HG03135 (cell line): ENCODE measurements around the gene GADL1.

ENCODE experiments used
- ATAC-seq: cut with Tn5 transposase; IDR thresholded peaks from one replicate; pipeline ENCODE4 v1.9.1; 2021; ENCODE audit warnings: mild to moderate bottlenecking, moderate library complexity; ENCODE audit not compliant: unreplicated experiment

The GADL1 gene

GRCh38 chr3:30764891-30765290, 129.6 kb downstream of the GADL1 start:
- ATAC-seq: no peak

DNA sequence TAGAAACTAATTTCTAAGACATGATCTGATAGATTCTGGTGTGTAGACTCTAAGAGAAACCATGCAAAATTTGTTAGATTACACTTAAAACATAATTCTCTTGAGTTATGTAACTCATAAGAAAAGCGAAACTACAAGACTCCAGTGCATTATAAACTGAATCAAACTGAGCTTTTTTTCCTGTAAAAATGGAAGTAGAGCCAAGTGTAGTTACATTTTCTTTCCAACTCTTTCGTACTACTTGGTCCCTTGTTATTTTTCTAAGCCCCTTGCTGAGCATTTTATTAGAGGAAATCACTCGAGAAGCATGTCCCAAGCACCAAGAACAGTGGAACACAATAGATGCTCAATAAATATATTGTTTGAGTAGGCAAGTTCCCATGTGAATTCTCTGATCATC, 130.2 kb downstream of the GADL1 start:
- ATAC-seq: no peak

DNA sequence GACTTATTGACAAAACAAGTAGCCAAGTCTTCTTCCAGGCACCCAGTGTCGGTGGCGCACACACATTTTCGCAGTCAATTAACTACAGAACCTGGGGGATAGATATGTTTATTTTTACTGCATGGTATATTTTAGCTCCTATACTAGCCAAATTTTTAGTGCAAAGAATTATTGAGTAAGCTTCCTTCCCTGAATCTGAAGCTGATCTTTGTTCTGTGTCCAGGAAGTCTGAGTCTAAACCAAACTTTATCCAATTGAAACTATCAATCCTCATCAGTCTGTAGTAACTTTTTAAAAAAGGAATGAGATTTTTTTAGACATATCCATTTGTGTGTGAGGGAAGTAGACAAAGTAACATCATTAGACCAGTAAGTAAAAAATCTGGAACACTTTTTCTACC, 133.1 kb downstream of the GADL1 start:
- ATAC-seq: no peak

DNA sequence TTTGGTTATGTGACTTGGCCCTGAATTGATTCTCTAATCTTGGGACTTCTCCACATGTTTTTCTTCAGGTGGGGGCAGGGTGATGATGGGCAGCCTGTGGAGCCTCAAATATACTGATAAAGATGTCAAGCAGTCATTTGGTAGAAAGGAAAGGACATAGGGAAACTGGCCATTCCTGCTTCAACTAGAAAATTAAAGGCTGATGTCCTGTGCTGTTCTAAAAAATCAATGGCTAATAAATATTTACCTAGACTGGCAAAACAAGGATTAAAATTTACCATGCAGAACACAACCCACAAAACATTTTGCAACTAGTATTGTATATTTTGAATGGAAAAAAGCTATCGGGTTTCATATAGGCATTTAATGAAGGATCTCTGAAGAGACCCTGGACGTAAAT, 133.7 kb downstream of the GADL1 start:
- no peak for ATAC-seq

GRCh38 chr3:30760040-30760695, 134.3 kb downstream of the GADL1 start:
- ATAC-seq: no peak

DNA sequence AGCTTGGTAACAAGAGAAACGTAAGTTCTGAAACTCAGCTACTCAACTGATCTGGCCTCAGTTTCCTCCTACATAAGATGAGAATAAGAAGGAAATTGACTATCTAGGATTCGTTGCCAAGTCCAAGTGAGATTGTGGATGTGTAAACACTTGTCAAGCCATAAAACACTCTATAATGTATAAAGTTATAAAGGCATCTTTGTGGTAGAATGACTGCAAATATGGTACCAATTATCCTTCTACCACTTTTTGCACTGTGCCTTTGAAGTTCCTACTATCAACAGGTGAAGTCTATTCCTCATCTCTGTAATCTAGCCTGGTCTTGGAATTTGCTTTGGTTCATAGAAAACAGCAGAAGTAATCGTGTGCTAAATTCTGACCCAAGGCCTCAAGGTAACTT, 138.2 kb downstream of the GADL1 start:
- no peak for ATAC-seq

DNA sequence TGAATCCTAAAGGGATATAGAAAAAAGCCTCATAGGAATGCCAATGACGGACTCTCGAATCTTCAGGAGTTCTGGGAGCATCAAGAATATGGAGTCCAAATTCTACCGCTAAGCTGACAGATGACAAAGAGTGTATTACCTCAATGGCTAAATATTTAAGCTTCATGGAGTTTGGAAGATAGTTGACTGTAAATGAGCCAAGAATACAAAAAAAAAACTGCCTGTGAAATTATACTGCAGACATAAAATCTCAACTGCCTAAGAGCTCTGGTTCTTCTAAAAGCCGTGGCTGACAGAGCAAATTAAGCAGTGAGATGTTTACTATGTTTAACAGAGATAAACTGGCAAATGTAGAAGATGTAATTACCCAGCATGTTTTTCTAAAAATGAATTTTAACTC, 140.0 kb downstream of the GADL1 start:
- no peak for ATAC-seq

DNA sequence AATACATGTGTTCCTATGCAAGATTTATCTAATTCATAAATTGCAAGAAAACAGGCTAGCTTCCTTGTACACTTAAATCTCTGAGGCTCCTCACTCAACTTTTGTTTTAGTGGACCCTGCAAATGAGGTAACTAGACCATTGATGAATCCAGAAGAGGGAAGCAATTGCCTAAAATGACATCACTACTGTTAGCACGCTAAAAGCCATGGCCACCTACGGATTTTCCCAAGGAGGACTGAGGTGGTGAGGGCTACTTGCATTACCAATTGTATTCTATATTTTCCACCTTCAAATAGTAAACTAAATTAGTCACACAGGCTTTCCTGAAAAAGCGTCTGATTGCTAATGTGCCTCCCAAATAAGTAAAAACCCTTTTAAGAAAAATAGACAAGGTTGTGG, 140.7 kb downstream of the GADL1 start:
- no peak for ATAC-seq

DNA sequence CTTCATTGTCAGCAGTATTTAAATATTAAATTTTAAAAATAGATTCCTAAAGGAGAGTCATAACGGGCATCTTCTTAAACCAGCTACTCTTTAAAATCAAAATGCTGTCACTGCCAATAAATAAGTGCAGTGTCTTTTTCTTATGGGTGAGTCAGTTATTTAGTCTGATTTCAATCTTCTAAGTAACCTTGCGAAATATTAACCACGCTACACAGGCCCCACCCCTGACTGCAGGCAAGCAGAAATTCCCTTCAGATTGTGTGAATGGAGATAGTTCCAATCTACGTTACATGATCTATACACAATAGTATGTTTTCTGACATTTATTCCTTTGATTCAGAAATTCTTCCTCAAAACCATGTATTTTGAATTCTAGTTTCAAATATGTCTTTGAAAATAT, 141.5 kb downstream of the GADL1 start:
- ATAC-seq: no peak

GRCh38 chr3:30752491-30752890, 142.0 kb downstream of the GADL1 start:
- no peak for ATAC-seq

- no peak for ATAC-seq
Measured at GRCh38 chr3:30751610-30752299, 142.7 kb downstream of the GADL1 start.

DNA sequence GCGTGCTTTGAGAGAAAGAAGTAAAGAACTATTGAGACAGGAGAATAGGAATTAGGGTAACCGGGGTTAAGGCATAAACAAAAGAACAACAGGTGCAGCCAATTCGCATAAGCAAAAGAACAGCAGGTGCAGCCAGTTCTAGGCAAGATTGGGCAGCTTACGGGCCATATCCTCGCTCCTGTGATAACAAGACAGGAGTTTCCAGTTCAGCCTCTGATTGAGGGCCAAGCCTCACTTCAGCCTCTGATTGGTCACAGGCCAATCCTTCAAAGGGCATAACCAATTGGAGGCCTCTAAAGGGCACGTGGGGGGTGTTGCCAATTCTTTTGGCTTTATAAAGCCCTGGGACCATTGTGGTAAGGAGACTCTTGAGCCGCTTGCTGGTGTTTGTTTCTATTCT, 143.5 kb downstream of the GADL1 start:
- ATAC-seq: no peak

- no peak for ATAC-seq
Measured at GRCh38 chr3:30749230-30749629, 145.2 kb downstream of the GADL1 start.

- ATAC-seq: no peak
Measured at GRCh38 chr3:30747771-30748281, 146.6 kb downstream of the GADL1 start.

DNA sequence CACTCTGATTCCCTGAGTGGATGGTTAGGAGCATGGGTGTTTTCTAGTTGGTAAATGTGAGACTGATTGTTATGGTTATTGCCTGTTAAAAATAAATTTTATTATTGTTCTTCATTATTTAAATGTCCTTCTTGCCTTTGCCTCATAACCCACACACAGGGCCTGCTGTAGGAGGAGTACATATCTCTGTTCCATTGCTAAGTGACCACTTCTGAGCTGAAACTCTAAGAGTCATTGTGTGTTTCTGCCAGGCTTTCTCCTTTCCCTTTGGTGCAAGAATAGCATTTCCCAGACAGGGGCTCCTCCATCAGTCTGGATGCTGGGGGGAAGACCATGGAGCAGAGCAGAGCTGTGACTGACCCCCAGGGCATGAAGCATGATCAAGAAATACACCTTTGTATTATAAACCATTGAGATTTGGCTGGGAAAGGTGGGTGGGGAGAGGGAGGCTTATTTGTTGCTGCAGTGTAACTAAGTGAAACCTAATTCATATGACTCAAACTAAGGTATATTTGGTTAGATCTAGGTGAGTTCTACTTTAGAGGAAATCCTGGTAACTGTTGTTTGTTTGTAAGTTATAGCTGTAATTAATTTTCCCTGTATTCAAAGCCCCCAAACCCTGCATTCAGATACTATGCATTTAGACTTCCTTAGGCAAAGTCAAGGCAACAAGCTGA, 150.7 kb downstream of the GADL1 start:
- ATAC-seq: no peak

- ATAC-seq: no peak
Measured at GRCh38 chr3:30742796-30743619, 151.5 kb downstream of the GADL1 start.

DNA sequence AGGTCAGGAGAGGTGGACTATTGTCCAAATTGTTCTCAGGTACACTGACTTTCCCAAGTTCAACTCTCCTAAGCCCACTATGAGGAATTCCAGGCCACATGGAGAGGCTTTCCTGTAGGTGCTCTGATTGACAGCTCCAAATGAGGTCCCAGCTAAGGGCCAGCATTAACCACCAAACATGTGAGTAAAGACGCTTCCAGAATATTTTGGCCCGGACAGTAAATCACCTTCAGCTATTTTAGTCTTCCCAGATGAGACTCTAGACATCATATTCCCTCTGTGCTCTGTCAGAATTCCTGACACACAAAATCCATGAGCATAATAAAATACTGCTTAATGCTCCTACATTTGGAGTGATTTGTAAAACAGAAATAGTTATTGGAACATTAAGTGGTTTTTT, 152.6 kb downstream of the GADL1 start:
- ATAC-seq: no peak

- no peak for ATAC-seq
Measured at GRCh38 chr3:30738605-30739004, 155.9 kb downstream of the GADL1 start.

- ATAC-seq: no peak
Measured at GRCh38 chr3:30737743-30738499, 156.5 kb downstream of the GADL1 start.

DNA sequence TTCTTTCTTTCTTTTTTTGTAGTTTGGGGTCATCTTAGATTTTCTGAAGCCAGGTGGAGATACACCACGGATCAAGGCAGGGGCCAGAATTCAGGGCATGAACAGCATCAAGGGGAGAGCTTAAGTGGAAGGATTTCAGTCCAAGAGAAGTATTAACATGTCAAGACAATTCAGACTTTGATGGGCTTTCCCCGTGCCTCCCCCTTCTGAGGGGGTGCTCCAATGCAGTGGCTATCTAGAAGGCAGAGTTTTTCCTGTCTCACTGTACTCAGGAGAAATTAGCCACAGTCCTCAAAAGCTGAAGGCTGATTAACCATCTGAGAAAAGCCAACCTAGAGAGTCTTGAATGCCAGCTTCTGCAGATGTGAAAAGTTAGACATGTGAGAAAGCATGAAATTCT, 160.8 kb downstream of the GADL1 start:
- no peak for ATAC-seq
